D341Med (cell line): ENCODE results near the gene HID1.
"Not testable (repeated sequence)": the region's sequence is repeated elsewhere in the genome, so short reads cannot be mapped to it uniquely, and the experiment has no call there.

Experiments
- DNase-seq: peaks from one replicate; pipeline ENCODE4 v3.0.0; 2012; ENCODE audit warnings: low spot score

HID1 gene

DNA sequence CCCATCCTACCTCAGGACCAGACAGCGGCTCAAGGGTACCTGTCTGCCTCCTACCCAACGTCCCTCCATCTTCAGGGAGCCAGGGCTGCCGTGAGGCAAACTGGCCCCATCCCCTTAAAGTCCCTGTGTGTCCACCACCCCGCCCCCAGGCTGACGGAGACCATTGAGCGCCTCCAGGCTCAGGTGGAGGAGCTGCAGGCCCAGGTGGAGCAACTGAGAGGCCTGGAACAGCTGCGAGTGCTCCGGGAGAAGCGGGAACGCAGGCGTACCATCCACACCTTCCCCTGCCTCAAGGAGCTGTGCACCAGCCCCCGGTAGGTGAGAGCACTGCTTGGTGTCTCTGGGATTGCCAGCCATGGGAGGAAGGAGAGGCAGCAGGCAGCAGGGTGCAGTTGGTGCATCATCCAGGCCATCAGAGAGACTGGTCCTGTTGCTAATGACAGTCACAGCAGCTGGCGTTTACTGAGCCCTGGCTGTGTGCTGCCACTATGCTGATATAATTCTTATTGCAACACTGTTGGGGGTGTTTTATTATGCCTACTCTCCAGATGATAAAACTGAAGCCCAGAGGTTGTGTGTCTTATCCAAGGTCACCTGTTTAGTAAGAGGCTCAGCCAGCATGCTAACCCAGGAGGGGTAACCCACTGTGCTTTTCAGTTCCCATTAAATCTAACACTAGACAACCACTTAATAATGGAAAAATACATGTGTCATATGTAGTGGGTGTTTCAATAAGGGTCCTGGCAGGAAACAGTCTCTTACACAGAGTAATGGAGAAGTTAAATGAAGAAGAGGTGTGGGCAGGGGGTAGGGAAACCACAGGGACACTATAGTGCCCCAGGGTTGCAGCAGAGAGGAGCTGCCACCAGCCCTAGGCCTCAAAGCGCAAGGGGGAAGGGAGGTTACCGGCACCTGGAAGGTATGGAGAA lies 29.6 kb upstream of the HID1 start:
- DNase-seq = peak; percentile 25

DNA sequence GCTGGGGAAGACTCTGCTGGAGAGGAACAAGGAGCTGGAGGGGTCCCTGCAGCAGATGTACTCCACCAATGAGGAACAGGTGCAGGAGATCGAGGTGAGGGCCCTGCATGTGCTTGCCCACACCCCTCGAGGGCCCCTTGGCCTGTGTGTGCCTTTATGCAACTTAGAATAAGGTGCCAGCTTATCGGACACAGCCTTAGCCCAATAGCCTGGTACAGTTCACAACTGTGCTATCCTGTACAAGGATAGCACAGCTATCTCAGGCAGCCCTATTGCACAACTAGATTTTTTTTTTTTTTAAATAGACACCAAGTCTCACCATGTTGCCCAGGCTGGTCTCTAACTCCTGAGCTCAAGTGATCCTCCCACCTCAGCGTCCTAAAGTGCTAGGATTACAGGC lies 27.0 kb upstream of the HID1 start:
- DNase-seq = peak; percentile 14

DNA sequence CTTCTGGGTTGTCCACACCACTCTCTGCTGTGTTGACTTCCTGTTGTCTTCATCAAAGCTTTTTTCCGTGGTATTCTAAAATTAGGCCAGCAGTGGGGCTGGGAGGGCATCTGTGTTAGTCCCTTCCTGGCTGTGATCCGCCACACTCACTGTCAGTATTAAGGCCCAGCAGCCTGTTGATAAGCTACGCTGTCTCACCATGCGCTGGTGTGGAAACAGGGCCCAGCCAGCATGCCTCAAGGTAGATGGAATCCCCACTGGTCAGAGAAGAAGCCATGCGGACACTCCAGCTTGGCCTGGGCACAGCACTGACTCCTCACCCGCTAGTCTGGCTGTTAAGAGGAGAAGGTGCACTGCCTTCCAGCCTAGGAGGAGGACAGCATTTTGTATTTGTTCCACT lies 26.2 kb upstream of the HID1 start:
- DNase-seq = peak; percentile 15

DNA sequence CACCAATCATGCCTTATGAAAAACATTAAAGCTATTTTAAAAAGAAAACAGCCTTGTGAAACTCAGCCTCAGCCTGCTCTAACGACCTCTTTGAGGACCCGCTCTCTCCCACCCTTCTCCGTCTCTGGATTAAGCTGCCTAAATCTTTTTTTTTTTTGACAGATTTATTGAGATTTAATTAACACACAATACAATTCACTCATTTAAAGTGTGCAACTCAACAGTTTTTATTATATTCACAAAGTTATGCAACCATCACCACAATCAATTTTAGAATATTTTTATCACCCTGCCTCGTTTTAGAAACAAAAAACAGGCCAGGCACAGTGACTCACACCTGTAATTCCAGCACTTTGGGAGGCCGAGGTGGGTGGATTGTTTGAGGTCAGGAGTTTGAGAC lies 23.3 kb upstream of the HID1 start:
- DNase-seq = no peak

DNA sequence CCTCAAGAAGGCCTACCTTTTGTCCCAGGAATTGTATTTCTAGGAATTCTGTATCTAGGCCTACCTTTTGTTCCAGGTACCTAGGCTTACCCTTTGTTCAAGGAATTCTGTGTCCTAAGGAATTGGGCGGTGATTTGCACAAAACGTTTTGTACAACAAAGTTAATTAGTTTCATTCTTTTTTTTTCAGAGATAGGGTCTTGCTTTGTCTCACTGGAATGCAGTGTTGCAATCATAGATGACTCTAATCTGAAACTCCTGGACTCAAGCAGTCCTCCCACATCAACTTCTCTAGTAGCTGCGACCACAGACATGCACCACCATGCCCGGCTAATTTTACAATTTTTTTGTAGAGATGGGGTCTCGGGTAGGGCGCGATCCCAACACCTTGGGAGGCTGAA lies 21.9 kb upstream of the HID1 start:
- no peak for DNase-seq

DNA sequence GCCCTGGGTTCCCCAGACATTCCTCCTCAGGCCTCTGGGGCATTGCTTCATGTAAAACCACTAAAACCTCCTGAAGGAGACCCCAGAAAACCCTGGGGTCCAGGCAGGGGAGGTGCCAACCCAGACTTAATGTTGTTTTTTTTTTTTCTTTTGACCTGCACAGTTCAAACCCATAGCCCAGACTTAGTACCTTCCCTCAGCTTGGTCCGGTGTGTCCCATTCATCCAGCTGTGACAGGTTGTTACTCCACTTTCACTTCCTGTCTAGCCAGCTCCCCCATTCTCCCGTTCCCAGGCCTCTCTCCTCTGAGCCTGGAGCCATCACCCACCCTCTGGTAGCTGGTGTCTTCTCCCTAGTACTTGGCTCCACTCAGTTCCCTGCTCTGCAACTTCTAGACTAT lies 19.7 kb upstream of the HID1 start:
- DNase-seq = peak; percentile 21

DNA sequence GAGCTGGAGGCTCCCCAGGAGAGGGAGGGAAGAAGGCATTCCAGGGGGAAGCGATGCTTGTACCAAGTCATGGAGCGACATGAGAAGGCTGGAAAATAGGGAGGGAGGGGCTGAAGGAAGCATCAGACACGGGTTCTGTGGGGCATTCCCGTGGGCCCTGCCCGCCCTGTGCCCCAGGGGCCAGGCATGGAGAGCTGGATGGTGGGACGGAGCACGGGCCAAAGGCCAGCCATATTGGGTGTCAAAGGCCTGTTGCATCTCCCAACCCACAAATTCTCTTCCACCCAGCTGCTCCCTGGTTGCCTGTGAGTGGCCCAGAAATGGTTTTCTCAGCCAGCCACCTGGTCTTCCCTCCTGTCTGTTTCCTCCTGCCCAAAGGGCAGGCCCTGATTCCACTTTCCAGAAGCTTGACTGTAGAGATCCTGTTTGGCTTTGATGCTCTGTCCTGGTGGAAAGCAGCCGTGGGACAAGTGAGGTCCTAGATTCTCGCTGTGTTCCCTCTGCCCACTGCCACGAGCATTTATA lies 18.1 kb upstream of the HID1 start:
- DNase-seq = peak; percentile 26

DNA sequence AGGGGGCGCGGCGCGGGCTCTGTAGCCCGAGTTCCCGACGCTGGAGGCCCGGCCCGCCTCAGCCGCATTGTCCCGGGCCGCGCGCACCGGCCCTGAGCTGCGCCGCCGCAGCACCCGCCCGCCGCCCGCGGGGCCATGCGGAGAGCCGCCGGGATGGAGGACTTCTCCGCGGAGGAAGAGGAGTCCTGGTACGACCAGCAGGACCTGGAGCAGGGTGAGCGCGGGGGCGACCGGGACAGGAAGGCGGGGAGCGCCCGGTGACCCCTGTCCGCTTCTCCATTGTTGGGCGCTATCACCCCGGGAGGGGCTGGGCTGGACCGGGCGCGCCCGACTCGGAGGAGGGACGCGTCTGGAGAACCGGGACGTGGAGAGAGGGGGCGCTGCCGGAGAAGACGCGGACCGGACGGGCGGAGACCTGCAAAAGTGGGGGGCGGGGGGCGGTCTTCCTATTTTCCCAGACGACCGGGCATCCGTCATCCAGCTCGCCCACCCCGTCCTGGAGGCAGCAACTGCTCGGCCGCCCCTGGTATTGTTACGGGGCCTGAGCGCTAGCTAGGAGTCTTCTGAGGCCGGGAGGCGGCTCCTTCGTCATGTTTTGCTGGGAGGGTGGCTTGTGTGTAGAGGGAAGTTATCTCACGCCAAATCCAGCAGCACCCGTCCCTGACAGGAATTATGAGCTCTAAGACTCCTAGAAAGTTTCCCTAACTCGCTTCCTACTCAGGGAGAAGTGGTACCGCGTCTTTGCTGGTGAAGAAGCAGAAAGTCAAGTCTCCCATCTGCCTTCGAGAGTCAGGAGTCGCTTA lies 15.6 kb upstream of the HID1 start:
- peak; percentile 89 for DNase-seq

DNA sequence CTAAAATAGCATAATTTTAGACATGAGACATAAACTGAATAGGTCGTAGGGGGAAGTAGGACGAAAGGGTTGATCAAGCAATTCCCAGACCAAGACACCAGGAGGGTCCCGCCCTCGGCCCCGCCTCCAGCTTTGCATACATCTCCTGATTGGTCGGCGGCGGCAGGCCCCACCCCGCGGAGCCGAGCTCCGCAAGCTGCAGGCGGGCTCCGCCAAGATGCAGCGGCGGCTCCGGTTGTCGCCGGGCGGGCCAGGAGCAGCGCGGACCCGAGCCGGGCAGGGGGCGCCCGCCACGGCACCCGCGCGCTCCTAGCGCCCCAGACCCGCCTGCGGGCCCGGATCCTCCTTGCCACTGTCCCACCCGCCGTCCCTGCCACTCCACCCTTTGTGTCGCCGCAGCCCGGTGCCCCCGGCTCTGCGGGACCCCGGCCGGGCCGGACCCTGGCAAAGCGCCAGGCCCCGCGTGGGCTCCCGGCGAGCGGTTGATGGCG lies 14.9 kb upstream of the HID1 start, which contains the start of gene CDR2L:
TSS of gene CDR2L (plus strand) at position 215 of the 491 bp plus-strand sequence. CDS start 412 bp downstream, outside the sequence.
- DNase-seq = peak; percentile 100

DNA sequence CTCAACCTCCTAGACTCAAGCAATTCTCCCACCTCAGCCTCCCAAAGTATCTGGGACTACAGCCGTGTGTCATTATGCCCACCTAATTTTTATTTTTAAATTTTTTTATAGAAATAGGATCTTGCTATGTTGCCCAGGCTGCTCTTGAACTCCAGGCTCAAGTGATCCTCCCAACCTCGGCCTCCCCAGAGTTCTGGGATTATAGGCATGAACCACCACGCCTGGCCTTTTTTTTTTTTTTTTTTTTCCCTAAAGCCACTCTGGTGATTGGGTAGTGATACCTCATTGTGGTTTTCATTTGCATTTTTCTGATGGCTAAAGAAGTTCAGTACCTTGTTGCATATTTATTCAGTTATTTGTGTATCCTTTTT lies 13.6 kb upstream of the HID1 start:
- DNase-seq = no peak

DNA sequence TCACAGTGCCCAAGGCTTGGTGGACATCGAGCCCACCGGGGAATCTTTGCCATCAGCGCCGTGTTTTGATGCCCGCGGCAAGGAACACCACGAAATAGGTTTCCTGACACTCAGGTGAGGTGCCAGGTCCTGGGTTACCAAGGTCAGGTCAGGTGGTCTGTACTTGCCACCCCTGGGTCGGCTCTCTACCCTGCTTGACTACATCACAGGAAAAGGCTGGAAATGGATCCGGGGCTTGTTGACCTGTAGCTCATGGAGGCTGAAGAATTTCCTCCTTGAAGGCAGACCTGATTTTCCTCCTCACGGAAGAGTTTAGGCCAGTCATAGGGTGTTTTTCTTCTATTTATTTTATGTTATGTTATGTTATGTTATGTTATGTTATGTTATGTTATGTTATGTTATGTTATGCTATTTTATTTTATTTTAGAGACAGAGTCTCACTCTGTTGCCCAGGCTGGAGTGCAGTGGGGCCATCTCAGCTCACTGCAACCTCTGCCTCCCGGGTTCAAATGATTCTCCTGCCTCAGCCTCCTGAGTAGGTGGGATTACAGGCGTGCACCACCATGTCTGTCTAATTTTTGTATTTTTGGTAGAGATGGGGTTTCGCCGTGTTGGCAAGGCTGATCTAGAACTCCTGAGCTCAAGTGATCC lies 10.2 kb upstream of the HID1 start:
- DNase-seq = not testable (repeated sequence)

DNA sequence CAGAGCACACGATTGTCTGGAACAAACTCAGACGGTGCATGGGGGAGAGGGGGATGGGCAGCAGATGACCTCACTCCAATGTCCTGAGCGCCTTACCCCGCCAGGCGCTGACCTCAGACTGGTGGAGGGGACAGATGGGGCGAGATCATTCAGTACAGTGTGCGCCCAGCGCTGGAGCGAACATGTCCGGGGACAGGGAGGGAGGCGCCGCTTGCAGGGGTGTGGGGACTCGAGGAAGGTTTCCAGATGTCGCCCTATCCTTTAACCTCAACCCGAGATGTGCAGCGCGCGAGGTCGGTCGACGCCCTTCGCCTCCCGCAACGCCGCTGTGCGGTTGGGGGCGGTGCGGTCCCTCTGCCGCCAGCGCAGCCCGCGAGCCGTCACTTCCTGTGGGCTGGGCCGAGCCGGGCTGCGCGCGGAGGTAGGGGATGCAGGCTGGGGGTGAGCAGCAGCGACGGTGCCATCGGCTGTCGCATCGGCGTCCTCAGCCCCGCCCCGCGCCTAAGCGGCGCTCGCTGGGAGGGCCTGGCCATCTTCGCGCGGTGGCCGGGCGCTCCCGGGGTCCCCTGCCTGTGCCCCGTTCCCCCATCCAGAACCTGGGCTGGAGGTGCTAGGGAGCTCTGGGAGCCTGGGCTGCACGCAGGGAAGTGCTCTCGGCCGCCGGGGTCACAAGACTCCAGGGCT lies 9.6 kb upstream of the HID1 start:
- peak; percentile 99 for DNase-seq

DNA sequence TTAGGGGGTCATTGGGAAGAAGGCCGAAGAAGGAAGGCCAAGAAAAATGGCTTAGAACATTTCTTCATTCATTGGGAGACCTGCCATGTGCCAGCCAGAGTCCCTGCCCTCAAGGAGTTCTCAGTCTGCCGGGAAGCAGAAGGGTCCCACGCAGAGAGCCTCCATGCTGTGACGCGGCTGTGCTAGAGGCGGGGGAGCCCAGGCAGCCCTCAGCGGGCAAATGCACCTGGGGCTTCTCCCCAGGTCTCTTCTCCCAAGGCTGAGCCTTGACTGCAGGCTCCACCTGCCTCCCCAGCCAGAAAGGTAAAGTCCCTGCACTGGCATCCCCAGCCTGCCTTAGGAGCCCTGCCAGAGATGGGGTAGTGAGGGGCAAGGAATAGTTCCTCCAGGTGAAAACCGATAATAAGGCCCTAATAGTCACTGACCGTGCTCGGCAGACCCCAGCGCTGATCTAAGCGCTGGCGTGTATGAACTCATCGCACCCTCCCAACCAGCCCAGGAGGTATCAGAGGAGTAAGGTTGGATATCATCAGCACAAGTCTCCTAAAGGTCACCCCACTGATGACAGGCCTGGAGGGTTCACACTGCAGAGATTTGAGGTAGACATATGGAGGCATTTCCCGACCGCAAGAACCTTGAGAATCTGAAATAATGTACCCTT lies 8.9 kb upstream of the HID1 start:
- DNase-seq = peak; percentile 45

DNA sequence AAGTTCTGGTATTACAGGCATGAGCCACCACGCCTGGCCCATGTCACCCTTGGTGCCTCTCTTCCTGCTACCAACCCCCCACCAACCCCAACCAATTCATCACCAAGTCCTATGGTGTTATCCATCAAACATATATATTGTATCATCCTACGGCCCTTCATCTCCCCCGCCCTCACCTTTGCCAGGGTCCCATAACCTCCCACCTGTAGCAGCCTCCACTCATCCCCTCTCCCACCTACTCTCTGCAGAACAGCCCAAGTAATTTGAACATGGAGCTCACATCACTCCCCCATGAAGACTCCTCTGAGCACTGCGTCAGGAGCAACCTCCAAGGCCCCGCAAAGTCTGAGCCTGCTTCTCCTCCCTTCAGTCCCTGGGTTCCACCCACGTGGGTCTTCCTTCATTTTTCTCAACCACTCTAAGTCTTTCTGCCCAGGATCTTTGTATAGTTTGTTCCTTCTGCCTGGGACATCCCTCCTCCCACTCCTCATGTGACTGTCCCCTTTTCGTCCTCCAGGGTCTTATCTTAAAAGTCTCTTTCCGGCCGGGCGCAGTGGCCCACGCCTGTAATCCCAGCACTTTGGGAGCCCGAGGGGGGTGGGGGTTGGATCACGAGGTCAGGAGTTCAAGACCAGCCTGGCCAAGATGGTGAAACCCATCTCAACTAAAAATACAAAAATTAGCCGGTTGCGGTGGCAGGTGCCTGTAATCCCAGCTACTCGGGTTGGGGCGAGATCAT lies 7.0 kb upstream of the HID1 start:
- DNase-seq = no peak

DNA sequence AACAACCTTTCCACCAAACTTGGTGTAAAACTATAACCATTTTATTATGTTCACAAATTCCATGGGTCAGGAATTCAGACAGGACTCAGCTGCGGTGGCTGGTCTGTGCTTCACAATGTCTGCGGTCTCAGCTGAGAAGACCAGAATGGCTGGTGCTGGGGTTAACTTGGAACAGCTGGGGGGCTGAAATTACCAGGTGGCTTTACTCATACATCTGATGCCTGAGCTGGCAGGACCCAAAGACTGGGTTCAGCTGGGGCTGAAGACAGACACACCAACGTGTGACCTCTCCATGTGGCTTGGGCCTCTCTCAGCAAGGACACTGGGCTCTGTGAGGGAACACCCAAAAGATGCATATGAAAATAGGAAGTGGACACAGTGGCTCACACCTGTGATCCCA lies 5.7 kb upstream of the HID1 start:
- DNase-seq = no peak

DNA sequence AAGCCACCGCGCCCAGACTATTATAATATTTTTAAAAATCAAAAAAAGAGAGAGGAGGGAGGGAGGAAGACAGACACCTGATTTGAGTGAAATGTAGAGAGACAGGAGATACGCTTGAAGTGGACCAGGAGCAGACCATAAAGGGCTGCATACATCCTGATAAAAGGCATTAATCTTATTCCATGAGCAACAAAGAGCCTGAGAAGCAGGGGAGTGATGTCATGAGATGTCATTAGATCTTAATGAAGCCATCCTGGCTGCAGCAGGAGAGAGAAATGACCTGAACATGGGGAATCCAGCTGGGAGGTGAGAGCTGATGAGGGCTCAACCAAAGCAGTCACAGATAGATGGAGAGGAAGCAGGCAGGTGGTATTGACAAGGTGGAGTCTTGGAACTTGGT lies 5.2 kb upstream of the HID1 start:
- DNase-seq = no peak

DNA sequence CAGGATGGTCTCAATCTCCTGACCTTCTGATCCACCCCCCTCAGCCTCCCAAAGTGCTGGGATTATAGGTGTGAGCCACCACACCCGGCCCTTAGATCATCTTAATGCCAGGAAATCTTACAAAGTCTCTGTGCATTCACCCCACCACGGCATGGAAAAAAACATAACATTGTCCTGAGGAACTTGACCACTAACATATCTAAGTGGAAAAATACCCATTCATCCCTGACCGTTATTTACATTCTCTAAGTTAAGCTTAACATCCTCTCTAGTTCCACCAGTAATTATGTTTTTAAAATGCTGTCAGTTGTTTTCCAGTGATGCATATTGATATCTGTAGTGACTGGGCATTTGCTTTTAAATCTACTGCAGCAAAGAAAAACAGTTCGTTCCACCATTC lies 3.4 kb upstream of the HID1 start:
- DNase-seq = no peak

DNA sequence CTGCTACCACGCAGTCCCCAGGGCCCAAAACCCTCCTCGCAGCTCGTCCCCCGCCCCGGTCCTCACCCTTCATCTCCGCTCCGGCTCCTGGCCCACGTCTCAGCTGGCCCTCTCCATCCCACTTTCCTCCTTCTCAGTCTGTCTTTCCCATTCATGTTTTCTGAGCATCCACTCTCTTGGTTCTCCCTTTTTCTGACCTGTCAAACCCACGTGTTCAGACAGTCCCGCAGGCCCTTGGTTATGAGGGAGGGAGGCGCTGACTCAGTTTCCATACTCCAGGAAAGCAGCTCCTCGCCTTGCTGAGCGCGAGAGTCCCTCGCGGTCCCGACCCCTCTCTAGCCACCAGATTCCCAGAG lies 392 bp upstream of the HID1 start:
- no peak for DNase-seq

DNA sequence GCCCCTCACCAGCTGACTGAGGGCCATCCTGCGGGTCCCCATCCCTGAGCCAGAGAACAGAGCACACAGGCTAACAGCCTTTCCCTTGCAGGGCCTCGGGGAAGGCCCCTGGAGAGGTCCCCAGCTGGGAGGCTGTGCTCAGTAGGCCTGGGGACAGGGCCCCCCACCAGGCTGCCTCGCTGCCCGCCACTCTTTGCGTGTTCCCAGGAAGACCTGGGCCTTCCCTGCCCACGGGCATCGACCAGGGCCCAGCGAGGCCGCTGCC lies 785 bp downstream of the HID1 start:
- DNase-seq = no peak

DNA sequence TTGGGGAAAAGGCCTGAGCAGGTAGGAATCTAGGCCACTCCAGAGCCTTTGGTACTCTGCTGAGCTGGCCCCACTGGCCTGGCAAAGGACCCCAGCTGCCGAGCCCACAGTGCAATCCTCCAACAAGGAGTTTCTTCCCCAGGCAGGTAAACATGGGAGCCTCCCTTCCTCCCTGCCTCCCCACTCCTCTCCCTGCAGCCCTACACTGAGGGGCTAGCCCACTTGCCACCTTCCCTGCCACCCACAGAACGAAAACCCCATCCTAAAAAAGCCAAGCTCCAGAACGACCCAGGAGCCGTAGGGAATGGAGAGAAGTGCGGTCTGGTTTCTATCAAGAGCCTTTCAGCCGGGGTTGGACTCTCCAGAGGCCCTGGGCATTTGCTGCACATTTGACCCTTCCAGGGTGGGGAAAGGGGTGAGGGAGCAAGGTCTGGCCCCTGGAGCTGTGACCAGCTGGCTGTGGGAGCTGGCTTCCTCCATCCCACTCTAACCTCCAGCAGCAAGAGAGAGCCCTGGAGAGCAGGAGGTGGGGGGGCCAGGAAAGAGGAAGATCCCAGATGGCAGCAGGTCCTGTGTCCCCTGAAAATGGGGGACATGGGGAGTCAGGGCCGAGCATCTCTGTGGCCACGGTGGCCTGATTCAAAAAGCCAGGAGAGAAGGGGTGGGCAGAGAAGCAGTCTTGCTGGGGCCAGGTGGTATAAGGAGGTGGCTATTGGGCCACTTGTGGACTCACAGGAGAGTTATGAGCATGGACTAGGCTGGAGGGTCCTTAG lies 1.3 kb downstream of the HID1 start:
- no peak for DNase-seq
